ENCODE measurements around the gene EBF3. TPM values are rescaled to one million over a fixed set of nuclear protein-coding genes. Genes with fewer than 3 reads are reported as not detected.

Gene EBF3
- total and polyA plus RNA-seq, 10 donors = 0.02 to 0.20 (median 0.13) TPM; not detected in 6

DNA sequence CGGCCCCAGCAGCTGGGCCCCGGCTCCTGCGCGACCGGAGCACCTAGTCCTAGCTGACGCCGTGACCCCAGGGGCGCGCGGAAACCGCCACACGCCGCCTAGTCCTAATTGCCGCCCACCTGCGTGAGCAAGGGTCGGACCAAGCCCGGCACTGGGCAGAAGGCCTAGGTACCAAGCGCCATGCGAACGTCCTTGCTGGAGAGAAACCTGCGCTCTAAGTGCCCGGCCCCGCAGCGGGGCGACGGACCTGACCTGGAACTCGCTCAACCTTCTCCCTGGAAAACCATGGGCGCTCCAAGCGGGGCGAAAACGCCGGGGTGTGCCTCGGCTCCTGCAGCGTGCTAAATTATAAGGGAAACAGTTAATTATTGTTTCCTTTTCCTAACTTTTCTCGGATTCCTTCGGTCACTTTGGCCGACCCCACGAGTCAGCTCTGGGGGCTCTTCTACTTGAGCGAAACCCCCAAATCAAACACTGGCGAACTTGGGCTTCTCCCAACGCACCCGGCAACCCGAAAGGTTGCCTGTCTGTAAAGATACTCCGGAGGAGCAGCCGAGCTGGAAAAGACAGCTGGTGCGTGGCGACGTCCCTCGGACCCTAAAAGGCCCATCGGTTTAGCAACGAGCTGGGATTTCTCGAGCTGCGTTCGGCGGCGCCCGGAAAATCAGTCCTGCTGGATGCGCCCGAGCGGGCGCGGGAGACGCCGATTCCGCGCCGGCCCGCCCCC, 5.3 kb upstream of the EBF3 start:
- intact Hi-C loops (cut with DNase I; ENCODE audit: low total_unique reads) = loop anchor here (5.0 kb wide), 1 partner anchor 937 kb away; no protein-coding TSS in a partner anchor
- WGBS, 5 donors = 4 to 9% (median 7%) methylated on average over 27 to 68 of the region's 68 CpGs

DNA sequence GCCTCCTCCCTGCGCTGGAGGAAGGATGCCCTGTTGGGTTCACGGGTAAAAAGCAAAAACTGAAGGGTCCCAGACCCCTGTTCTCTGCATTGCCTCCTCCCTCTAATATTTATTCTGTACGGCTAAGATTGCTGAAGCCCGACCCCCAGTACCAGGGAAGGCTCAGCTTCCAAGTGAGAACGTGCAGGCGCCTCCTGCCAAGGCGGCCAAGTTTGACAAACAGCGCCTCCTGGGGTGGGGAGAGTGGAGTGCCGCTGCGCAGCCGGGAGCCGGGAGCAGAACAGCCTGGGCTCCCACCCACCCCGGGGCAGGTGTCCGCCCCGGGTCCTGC, 4.7 kb upstream of the EBF3 start:
- H3K4me1 ChIP-seq = peaks cover 12 to 87% (median 50%) of the 10 kb centered on the region in 6 donors

More for the DNA sequence above, 5.3 kb upstream of the EBF3 start:
- Histone ChIP-seq H3K27ac (no peak overlapping the region), H3K4me3 (no peak overlapping the region), H3K36me3 (no peaks in the 10 kb centered on the region), H3K4me1 (peaks cover 12 to 83% (median 48%) of the 10 kb centered on the region in 6 donors), H3K9me3 (peaks cover 0 to 4% (median 0%) of the 10 kb centered on the region in 8 donors), H3K27me3 (replicated peaks in 1 of 7) (peaks cover 37 to 100% (median 97%) of the 10 kb centered on the region in 7 donors)
- TF ChIP-seq, protein P1, sequence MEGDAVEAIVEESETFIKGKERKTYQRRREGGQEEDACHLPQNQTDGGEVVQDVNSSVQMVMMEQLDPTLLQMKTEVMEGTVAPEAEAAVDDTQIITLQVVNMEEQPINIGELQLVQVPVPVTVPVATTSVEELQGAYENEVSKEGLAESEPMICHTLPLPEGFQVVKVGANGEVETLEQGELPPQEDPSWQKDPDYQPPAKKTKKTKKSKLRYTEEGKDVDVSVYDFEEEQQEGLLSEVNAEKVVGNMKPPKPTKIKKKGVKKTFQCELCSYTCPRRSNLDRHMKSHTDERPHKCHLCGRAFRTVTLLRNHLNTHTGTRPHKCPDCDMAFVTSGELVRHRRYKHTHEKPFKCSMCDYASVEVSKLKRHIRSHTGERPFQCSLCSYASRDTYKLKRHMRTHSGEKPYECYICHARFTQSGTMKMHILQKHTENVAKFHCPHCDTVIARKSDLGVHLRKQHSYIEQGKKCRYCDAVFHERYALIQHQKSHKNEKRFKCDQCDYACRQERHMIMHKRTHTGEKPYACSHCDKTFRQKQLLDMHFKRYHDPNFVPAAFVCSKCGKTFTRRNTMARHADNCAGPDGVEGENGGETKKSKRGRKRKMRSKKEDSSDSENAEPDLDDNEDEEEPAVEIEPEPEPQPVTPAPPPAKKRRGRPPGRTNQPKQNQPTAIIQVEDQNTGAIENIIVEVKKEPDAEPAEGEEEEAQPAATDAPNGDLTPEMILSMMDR (IDR thresholded peaks at IDR 0.05 in 8 of 11, conservative IDR thresholded peaks at IDR 0.05 in 3 of 11) = peak in 2 of 11 experiments; percentile 3
- no peak for TF ChIP-seq POLR2AphosphoS5 (IDR thresholded peaks at IDR 0.05)
- peak; percentile 72 for DNase-seq

DNA sequence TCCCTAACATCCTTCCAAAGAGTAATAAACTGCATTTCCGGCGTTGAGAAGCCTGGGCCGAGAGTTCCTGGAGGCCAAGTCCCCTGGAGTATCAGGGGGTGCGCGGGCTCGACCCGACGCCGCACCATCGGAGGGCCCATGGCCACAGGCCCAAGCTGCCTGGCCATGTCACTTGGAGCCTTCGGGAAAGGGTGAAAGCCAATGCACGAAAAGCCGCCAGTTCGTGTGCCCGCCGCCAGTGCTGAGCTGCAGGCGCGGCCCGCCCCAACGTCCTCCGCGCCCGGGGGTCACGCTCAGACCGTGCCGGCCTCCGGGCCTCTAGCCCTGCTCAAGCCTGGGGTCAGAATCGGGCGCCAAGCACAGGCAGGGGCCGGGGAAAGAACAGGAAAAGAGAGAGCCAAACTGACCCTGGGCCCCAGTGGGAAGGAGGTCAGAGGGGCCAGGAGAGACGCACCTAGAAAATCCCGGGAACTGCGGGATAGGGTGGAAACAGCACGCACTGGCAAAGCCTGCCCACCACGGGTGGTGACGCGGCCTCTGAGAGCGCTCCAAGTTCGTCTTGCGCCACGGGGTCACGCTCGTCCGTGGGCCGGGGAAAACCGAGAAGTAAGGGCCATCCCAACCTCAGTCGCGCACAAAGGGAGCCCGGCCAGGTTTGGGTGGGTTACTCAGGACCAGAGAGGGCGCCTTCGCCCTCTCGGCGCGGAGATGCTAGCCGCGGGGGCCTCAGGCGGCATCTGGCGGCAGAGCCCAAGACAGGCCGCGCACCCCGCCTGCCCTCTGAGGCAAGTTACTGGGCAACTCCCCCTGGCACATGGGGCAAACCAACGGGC, 4.2 kb upstream of the EBF3 start:
- no peak overlapping the region for H3K4me3 ChIP-seq
- intact Hi-C loops (cut with DNase I; ENCODE audit: low total_unique reads) = loop anchor here (5.0 kb wide), 1 partner anchor 936 kb away; no protein-coding TSS in a partner anchor
- H3K36me3 ChIP-seq = no peaks in the 10 kb centered on the region
- peaks cover 37 to 100% (median 98%) of the 10 kb centered on the region in 7 donors for H3K27me3 ChIP-seq (replicated peaks in 1 of 7)
- 5 to 15% (median 10%) methylated on average over 45 to 62 of the region's 62 CpGs for WGBS, 5 donors
- H3K9me3 ChIP-seq = peaks cover 0 to 4% (median 0%) of the 10 kb centered on the region in 8 donors
- peak; percentile 62 for DNase-seq
- no peak for TF ChIP-seq POLR2AphosphoS5 (IDR thresholded peaks at IDR 0.05)
- no peak for TF ChIP-seq POLR2A (IDR thresholded peaks at IDR 0.05)
- TF ChIP-seq, protein P1 (IDR thresholded peaks at IDR 0.05 in 8 of 11, conservative IDR thresholded peaks at IDR 0.05 in 3 of 11) = no peak
- H3K4me1 ChIP-seq = peaks cover 12 to 93% (median 53%) of the 10 kb centered on the region in 6 donors
- no peak overlapping the region for H3K27ac ChIP-seq

More for the DNA sequence above, 4.7 kb upstream of the EBF3 start:
- Histone ChIP-seq H3K9me3 (peaks cover 0 to 4% (median 0%) of the 10 kb centered on the region in 8 donors), H3K36me3 (no peaks in the 10 kb centered on the region), H3K27ac (no peak overlapping the region), H3K27me3 (replicated peaks in 1 of 7) (peaks cover 37 to 100% (median 98%) of the 10 kb centered on the region in 7 donors), H3K4me3 (no peak overlapping the region)
- no peak for DNase-seq
- TF ChIP-seq, protein P1 (IDR thresholded peaks at IDR 0.05 in 8 of 11, conservative IDR thresholded peaks at IDR 0.05 in 3 of 11) = peak in 4 of 11 experiments; percentile 10 to 57 (median 34)
- no peak for TF ChIP-seq POLR2AphosphoS5 (IDR thresholded peaks at IDR 0.05)
- intact Hi-C loops (cut with DNase I; ENCODE audit: low total_unique reads) = loop anchor here (5.0 kb wide), 1 partner anchor 937 kb away; no protein-coding TSS in a partner anchor
- 0 to 7% (median 2%) methylated on average over 4 to 15 of the region's 15 CpGs for WGBS, 5 donors
